GM18517 (cell line): Measurements from ENCODE around the gene BTNL8.
"Not testable (repeated sequence)": the region's sequence is repeated elsewhere in the genome, so short reads cannot be mapped to it uniquely, and the experiment has no call there.

Source experiments
- ATAC-seq: cut with Tn5 transposase; IDR thresholded peaks from one replicate; pipeline ENCODE4 v1.9.1; 2021; ENCODE audit warnings: mild to moderate bottlenecking, moderate library complexity; ENCODE audit not compliant: unreplicated experiment

BTNL8 gene

GRCh38 chr5:180874804-180875582 is 24.0 kb upstream of the BTNL8 start:
- ATAC-seq, result no peak

- ATAC-seq, result no peak
These were observed 23.0 kb upstream of the BTNL8 start for GRCh38 chr5:180875860-180876426.

DNA sequence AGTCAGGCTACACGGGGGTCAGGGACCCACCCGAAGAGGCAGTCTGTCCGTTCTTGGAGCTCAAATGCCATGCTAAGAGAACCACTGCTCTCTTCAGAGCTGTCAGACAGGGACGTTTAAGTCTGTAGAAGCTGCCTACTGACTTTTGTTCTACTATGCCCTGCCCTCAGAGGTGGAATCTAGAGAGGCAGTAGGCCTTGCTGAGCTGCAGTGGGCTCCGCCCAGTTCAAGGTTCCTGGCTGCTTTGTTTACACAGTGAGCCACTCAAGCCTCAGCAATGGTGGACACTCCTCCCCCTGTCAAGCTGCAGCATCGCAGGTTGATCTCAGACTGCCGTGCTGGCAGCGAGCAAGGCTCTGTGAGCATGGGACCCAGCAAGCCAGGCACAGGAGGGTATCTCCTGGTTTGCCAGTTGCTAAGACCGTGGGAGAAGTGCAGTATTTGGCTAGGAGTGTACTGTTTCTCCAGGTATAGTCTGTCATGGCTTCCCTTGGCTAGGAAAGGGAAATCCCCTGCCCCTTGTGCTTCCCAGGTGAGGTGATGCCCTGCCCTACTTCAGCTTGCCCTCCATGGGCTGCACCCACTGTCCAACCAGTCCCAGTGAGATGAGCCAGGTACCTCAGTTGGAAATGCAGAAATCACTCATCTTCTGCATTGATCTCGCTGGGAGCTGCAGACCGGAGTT is 13.0 kb upstream of the BTNL8 start:
- not testable (repeated sequence) for ATAC-seq

DNA sequence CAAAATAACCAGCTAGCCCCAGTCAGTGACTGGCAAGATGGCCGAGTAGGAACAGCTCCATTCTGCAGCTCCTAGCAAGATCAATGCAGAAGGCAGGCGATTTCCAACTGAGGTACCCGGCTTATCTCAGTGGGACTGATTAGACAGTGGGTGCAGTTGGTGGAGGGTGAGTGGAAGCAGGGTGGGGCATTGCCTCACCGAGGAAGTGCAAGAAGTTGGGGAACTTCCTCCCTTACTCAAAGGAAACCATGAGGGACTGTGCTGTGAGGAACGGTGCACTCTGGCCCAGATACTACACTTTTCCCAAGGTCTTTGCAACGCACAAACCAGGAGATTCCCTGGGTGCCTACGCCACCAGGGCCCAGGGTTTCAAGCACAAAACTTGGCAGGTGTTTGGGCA is 9.6 kb upstream of the BTNL8 start:
- no peak for ATAC-seq

GRCh38 chr5:180895330-180895729 is 3.6 kb upstream of the BTNL8 start:
- not testable (repeated sequence) for ATAC-seq

- ATAC-seq, result no peak
These were observed 1.2 kb downstream of the BTNL8 start for GRCh38 chr5:180900178-180900577.

- ATAC-seq, result no peak
These were observed 2.5 kb downstream of the BTNL8 start for GRCh38 chr5:180901319-180902009.

DNA sequence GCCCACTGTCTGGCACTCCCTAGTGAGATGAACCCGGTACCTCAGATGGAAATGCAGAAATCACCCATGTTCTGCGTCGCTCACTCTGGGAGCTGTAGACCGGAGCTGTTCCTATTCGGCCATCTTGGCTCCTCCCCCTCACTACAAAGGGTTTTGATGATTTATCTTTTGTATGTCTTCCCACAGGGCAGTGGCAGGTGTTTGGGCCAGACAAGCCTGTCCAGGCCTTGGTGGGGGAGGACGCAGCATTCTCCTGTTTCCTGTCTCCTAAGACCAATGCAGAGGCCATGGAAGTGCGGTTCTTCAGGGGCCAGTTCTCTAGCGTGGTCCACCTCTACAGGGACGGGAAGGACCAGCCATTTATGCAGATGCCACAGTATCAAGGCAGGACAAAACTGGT is 9.4 kb downstream of the BTNL8 start:
- ATAC-seq, result no peak

- ATAC-seq, result no peak
These were observed 10.2 kb downstream of the BTNL8 start for GRCh38 chr5:180908998-180909731.

DNA sequence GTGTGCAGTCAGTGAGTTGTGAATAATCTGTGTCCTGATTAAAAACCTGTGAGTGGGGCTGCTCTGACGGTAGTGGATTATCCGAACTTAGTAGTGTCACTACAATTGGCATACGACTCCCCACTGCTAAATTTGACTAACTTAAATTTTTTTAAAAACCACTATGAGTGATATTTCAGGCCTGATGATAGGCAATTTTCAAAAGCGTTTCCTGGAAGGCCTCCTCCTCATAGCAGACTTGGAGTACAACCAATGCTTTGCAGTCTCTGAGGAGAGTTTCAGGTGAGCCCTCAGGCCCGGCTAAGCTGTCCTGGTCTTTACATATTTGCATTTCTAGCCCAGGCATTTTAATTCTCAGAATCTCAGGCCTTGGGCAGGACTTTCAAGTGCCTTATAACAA is 10.8 kb downstream of the BTNL8 start:
- ATAC-seq, result no peak

DNA sequence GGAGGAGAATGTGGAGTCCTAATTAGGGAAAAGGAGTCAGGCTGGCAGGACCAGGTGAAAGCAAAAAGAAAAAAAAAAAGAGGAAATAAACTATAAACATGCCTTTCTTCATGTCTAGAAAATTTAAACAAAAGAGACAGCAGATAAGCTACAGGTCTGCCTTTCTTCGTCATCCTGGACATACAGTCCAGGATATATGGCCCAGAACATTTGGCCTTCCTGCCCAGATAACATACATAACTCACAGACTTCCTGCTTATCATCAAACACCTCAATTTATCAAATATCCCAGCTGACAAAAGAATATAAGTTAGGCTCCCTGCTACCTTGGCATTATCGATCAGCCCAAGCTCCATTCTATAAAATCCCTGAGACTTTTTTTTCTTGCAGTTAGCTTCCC is 11.2 kb downstream of the BTNL8 start:
- ATAC-seq, result no peak

- ATAC-seq, result no peak
These were observed 11.8 kb downstream of the BTNL8 start for GRCh38 chr5:180910735-180911134.

DNA sequence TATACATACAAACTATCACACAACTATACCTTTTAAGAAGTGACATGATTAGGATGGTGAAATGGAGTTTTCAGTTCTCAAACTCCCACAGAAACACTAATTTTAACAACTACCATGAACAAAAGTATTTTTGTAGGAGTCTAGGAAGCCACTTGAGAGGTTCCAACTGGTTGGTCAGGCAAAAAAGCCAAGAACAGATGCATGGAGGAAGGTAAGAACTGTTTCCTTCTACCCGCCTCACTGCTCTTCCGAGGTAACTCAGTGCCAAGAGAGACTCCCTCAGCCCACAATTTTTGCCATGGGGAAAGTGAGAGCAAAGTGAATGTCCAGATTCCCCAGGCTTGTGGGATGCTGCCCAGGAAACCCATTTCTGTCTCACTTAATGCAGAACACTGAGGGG is 15.7 kb downstream of the BTNL8 start:
- ATAC-seq, result no peak

- ATAC-seq, result no peak
These were observed 17.0 kb downstream of the BTNL8 start for GRCh38 chr5:180915924-180916323.

- no peak for ATAC-seq
These were observed 19.4 kb downstream of the BTNL8 start for GRCh38 chr5:180918380-180918779.

- no peak for ATAC-seq
These were observed 21.8 kb downstream of the BTNL8 start for GRCh38 chr5:180920710-180921109.

- ATAC-seq, result no peak
These were observed 24.0 kb downstream of the BTNL8 start for GRCh38 chr5:180922932-180923331.

GRCh38 chr5:180932660-180933059 is 33.7 kb downstream of the BTNL8 start:
- no peak for ATAC-seq

DNA sequence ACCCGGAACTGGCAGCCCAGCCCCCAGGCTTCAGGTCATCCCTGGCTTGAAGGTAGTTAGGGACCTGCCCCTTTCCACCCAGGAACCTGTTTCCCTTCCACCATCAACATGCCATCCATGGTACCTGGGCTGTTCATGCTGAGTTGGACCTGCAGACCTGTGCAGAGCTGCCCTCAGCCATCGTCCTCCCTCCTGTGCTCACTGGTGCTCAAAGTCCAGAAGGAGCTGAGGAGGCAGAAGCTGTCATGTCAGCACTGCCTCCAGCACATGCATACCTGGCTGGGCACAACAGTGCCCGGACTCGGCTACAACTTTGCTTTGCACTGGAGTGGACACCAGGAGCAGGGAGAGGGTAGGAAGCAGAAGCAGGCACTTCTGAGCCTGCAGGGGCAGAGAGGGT is 36.2 kb downstream of the BTNL8 start:
- ATAC-seq, result no peak

DNA sequence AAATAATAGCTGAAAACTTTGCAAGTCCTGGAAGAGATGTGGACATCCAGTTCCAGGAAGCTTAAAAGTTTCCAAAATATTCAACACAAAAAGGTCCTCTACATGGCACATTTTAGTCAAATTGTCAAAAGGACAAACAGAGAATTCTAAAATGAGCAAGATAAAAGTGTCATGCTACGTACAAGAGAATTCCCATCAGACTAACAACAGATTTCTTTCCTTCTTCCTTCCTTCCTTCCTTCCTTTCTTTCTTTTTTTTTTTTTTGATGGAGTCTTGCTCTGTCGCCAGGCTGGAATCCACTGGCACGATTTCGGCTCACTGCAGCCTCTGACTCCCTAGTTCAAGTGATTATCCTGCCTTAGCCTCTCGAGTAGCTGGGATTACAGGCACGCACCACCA is 39.3 kb downstream of the BTNL8 start:
- ATAC-seq, result no peak
